Left ventricle myocardium inferior (tissue), 1 donor: ENCODE results near the gene CCDC187. TPM values are rescaled to one million over a fixed set of nuclear protein-coding genes. Genes with fewer than 3 reads are reported as not detected.
A peak's percentile ranks its signal among the peaks of the same experiment; 100 is the strongest.
"Not testable (repeated sequence)": the region's sequence is repeated elsewhere in the genome, so short reads cannot be mapped to it uniquely, and the experiment has no call there.

ENCODE experiments used
- DNase-seq: peaks from one replicate; pipeline ENCODE4 v3.0.0-alpha.2; 2020
- H3K27ac ChIP-seq: fragments of 200-600 bp; replicated peaks from 2 replicates; pipeline ENCODE4 v1.8.0; 2021
- H3K27me3 ChIP-seq: fragments of 200-600 bp; 2 replicates; pipeline ENCODE4 v1.8.0; 2021; ENCODE audit warnings: low read depth
- H3K36me3 ChIP-seq: fragments of 200-600 bp; 2 replicates; pipeline ENCODE4 v1.8.0; 2021
- H3K4me1 ChIP-seq: fragments of 200-600 bp; 2 replicates; pipeline ENCODE4 v1.8.0; 2021
- H3K4me3 ChIP-seq: fragments of 200-600 bp; 2 replicates; pipeline ENCODE4 v1.8.0; 2021; ENCODE audit warnings: mild to moderate bottlenecking, moderate library complexity
- H3K9me3 ChIP-seq: fragments of 200-600 bp; replicated peaks from 2 replicates; pipeline ENCODE4 v1.8.0; 2021
- intact Hi-C: fragments of 100-400 bp; cut with micrococcal nuclease; formaldehyde crosslinking; loops from one replicate; pipeline ENCODE4 v1.11.0; 2022
- total RNA-seq: library from RNA; stranded (reverse); fragmentation: NEBNext Ultra II Directional; extraction: Animal tissue kit (Norgen Biotek cat#: 25700); gene quantifications from one replicate; pipeline ENCODE4 v1.2.1, GENCODE V29; 2021
- TF ChIP-seq, protein P1 (sequence below): fragments of 200-600 bp; IDR thresholded peaks from 2 replicates; pipeline ENCODE4 v1.8.0; 2021; ENCODE audit warnings: antibody characterized with exemption, mild to moderate bottlenecking, borderline replicate concordance
- donor health status: DM: no; HTN: yes; CAD: no; lungs with severe emphysema.

Gene CCDC187
- total RNA-seq, 1 donor from 2014 or later, result not detected

DNA sequence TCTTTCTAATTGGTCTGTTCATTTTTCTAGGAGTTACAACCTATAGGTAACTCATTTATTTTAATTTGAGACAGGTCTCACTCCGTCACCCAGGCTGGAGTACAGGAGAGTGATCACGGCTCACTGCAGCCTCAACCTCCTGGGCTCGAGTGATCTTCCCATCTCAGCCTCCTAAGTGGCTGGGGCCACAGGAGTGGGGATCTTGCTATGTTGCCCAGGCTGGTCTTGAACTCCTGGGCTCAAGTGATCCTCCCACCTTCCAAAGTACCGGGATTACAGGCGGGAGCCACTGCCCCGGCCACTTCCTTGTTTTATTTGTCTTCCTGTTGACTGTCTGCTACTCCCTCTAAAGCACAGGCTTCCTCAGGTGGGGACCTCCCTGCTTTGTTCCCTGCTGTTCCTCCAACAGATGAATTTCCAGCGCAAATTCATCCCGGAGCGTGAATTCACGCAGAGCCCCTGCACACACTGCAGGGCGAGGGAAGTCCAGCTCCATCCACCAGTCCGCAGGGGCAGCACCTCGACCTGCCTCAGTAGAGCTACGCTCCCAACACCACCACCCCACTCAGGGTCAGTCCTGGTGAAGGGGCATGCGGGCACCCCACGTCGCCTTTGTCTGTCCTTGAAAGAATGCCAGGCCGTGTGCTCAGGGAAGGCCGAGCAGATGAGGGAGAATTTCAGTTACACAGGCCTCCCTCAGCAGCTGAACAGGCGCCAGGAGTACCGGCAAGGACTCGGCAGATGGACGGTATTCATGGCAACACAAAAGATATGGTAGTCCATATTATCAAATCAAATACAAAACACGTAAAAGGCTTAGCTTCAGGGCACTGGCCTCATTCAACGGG lies 64.5 kb downstream of the CCDC187 start:
- Histone ChIP-seq H3K27ac (peak overlapping the region; percentile 78), H3K4me3 (peak overlapping the region; percentile 17)
- intact Hi-C loops, result no loop called here

DNA sequence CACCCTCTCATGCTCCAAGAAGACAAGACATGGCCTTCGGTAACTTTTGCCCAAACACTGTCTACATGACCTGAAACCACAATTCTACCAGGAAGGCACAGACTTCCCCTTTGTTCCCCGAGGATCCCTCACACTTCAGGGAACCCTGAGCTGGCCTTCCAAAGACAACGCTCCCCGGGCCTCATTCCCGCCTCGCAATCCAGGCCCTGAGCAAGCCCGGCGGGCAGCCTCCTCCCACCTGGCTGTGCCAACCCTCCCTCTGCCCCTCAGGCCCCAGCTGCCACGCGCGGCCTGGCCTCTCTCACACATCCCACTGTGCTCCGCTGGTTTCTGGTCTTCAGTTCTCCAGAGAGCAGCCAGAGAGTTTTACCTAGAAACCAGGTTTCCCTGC lies 65.6 kb downstream of the CCDC187 start:
- H3K27ac ChIP-seq, result peak overlapping the region; percentile 78

More for the DNA sequence above, 64.5 kb downstream of the CCDC187 start:
- TF ChIP-seq, protein P1, sequence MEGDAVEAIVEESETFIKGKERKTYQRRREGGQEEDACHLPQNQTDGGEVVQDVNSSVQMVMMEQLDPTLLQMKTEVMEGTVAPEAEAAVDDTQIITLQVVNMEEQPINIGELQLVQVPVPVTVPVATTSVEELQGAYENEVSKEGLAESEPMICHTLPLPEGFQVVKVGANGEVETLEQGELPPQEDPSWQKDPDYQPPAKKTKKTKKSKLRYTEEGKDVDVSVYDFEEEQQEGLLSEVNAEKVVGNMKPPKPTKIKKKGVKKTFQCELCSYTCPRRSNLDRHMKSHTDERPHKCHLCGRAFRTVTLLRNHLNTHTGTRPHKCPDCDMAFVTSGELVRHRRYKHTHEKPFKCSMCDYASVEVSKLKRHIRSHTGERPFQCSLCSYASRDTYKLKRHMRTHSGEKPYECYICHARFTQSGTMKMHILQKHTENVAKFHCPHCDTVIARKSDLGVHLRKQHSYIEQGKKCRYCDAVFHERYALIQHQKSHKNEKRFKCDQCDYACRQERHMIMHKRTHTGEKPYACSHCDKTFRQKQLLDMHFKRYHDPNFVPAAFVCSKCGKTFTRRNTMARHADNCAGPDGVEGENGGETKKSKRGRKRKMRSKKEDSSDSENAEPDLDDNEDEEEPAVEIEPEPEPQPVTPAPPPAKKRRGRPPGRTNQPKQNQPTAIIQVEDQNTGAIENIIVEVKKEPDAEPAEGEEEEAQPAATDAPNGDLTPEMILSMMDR, result no peak
- Histone ChIP-seq H3K4me1 (peaks cover 66% of the 10 kb centered on the region), H3K9me3 (no peaks in the 10 kb centered on the region), H3K36me3 (peaks cover 13% of the 10 kb centered on the region), H3K27me3 (no peaks in the 10 kb centered on the region)
- no peak for DNase-seq

DNA sequence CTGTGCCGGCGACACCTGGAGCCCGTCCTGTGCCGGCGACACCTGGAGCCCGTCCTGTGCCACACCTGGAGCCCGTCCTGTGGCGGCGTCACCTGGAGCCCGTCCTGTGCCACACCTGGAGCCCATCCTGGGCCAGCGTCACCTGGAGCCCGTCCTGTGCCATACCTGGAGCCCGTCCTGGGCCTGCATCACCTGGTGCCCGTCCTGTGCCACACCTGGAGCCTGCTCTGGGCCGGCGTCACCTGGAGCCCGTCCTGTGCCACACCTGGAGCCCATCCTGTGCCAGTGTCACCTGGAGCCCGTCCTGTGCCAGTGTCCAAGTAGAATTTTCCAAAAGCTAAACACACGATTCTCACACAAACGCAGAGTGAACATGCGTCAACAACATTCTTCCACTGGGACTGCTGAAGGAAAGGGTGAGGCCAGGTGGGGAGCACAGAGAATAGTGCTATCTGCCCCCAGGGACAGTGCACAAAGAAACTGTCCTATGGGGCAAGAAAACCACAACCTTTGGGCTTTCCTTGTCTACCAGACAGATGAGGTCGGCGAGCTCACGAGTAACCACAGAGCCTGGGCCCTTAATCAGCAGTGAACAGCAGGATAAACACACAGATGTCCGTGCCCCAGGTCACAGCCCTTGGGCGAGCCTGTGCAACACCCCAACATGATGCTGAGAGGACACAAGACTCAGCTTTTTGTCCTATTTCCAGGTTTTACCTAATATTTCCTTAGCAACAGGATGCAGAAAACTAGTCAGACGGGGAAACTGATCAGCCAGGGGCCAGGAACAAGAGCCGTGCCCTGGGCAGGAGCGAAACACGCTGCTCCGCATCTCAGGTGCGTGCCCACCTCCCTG lies 66.2 kb downstream of the CCDC187 start:
- H3K27ac ChIP-seq, result no peak overlapping the region
- intact Hi-C loops, result no loop called here
- no peak overlapping the region for H3K4me3 ChIP-seq
- H3K4me1 ChIP-seq, result peaks cover 49% of the 10 kb centered on the region
- TF ChIP-seq, protein P1, result no peak
- H3K9me3 ChIP-seq, result no peaks in the 10 kb centered on the region
- DNase-seq, result no peak
- H3K36me3 ChIP-seq, result peaks cover 13% of the 10 kb centered on the region
- H3K27me3 ChIP-seq, result no peaks in the 10 kb centered on the region

More for the DNA sequence above, 65.6 kb downstream of the CCDC187 start:
- TF ChIP-seq, protein P1, result no peak
- H3K27me3 ChIP-seq, result no peaks in the 10 kb centered on the region
- H3K4me1 ChIP-seq, result peaks cover 55% of the 10 kb centered on the region
- intact Hi-C loops, result no loop called here
- no peaks in the 10 kb centered on the region for H3K9me3 ChIP-seq
- no peak overlapping the region for H3K4me3 ChIP-seq
- DNase-seq, result no peak
- H3K36me3 ChIP-seq, result peaks cover 13% of the 10 kb centered on the region

DNA sequence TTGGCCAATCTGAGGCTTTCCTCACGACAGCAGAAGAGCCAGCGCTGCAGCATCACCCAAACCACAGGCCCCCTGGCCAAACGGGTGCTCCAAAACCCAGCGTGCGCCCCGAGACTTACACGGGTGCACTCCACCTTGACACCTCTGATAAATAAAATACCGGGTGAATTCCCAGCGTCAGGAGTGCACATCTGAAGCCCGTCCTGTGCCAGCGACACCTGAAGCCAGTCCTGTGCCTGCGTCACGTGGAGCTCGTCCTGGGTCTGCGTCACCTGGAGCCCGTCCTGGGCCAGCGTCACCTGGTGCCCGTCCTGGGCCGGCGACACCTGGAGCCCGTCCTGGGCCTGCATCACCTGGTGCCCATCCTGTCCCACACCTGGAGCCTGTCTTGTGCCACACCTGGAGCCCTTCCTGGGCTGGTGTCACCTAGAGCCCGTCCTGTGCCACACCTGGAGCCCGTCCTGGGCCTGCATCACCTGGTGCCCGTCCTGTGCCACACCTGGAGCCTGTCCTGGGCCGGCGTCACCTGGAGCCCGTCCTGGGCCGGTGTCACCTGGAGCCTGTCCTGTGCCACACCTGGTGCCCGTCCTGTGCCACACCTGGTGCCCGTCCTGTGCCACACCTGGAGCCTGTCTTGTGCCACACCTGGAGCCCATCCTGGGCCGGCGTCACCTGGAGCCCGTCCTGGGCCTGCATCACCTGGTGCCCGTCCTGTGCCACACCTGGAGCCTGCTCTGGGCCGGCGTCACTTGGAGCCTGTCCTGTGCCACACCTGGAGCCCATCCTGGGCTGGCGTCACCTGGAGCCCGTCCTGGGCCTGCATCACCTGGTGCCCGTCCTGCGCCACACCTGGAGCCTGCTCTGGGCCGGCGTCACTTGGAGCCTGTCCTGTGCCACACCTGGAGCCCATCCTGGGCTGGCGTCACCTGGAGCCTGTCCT lies 67.2 kb downstream of the CCDC187 start:
- Histone ChIP-seq H3K36me3 (peaks cover 13% of the 10 kb centered on the region), H3K4me1 (peaks cover 45% of the 10 kb centered on the region)
- DNase-seq, H3K27ac ChIP-seq, intact Hi-C loops, H3K27me3 ChIP-seq, H3K4me3 ChIP-seq, H3K9me3 ChIP-seq: not testable (repeated sequence)

DNA sequence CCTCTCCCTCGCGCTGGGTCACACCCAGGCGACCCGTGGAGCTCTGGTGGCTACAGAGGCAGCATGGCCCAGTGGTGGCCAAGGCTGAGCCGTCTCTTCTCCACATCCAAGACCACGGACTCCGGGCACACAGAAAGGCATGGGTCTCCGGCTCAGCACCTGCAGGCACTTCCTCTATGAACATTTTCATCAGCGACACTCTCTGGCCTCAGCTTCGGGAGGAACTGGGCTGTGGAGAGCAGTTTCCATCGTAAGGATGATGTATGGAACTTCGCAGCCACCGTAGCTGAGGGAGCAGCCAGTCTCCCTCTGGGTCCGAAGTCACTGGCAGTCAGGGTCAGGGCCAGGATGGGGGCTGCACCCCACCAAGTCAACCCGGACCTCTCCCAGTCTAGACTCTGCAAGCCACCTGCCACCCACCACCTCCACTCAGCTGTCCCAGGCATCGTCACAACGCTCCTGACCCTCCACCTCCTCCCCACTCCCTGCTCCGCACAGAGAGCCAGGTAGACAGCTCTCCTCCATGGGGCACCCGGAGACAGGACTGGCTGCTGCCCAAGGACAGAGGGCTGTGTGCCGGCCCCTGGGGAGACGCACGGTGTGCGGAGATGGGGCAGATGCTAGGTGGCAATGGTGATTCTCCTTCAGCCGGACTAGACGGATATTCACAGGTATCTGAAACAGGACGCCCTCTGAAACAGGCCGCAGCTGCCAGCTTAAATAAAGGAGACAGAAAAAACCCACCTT lies 68.0 kb downstream of the CCDC187 start:
- Histone ChIP-seq H3K4me3 (no peak overlapping the region), H3K4me1 (peaks cover 37% of the 10 kb centered on the region), H3K36me3 (peaks cover 13% of the 10 kb centered on the region), H3K27me3 (no peaks in the 10 kb centered on the region), H3K27ac (no peak overlapping the region), H3K9me3 (no peaks in the 10 kb centered on the region)
- TF ChIP-seq, protein P1, result no peak
- no peak for DNase-seq
- intact Hi-C loops, result no loop called here
